C4-2B (cell line): ENCODE results near the gene RBMS1.

Source experiments
- ZFX ChIP-seq: fragments of 450-650 bp; IDR thresholded peaks from 2 replicates; pipeline ENCODE4 v1.6.1; 2017
- TF ChIP-seq, protein P1 (sequence below): fragments of 450-650 bp; conservative IDR thresholded peaks from 2 replicates; pipeline ENCODE4 v1.5.1; 2017; ENCODE audit warnings: mild to moderate bottlenecking

DNA sequence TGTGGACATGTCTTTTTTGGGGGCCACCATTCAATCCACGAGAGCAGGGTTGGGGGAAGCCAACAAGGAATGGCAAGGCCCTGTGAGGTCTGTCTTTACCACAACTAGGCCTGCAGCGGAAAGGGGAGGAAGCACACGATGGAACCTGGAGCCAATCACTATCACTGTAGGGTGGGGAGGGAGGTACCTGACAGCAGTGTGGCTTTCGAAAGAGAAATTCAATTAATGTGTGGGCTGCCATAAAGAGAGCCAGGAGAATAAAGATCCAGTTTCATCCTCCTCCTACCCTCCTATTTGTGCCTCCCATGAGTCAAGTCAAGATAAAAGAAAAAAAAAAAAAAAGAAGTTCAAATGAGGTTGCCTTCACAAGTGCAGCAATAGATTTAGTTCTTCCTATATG, 18.9 kb upstream of the RBMS1 start:
- TF ChIP-seq, protein P1, sequence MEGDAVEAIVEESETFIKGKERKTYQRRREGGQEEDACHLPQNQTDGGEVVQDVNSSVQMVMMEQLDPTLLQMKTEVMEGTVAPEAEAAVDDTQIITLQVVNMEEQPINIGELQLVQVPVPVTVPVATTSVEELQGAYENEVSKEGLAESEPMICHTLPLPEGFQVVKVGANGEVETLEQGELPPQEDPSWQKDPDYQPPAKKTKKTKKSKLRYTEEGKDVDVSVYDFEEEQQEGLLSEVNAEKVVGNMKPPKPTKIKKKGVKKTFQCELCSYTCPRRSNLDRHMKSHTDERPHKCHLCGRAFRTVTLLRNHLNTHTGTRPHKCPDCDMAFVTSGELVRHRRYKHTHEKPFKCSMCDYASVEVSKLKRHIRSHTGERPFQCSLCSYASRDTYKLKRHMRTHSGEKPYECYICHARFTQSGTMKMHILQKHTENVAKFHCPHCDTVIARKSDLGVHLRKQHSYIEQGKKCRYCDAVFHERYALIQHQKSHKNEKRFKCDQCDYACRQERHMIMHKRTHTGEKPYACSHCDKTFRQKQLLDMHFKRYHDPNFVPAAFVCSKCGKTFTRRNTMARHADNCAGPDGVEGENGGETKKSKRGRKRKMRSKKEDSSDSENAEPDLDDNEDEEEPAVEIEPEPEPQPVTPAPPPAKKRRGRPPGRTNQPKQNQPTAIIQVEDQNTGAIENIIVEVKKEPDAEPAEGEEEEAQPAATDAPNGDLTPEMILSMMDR = no peak
- no peak for TF ChIP-seq ZFX
